Neuronal stem cell (in vitro differentiated cells): ENCODE measurements around the gene TMCO4. TPM values are rescaled to one million over a fixed set of nuclear protein-coding genes. Genes with fewer than 3 reads are reported as not detected.
"Not testable (repeated sequence)": the region's sequence is repeated elsewhere in the genome, so short reads cannot be mapped to it uniquely, and the experiment has no call there.

Experiments
- DNase-seq: peaks from one replicate; pipeline ENCODE4 v3.0.0-alpha.2; 2013; ENCODE audit warnings: low spot score
- H2AFZ ChIP-seq: one replicate; pipeline ENCODE4 v1.6.1; 2013; ENCODE audit warnings: mild to moderate bottlenecking, low read length, inconsistent platforms
- H2AK5ac ChIP-seq: 2 replicates; pipeline ENCODE4 v1.6.1; 2013; ENCODE audit warnings: low read depth, mild to moderate bottlenecking, inconsistent platforms, low read length, moderate library complexity, mixed read lengths
- H2BK120ac ChIP-seq: 2 replicates; pipeline ENCODE4 v1.6.1; 2013; ENCODE audit warnings: low read depth, mild to moderate bottlenecking, inconsistent platforms, low read length, moderate library complexity, mixed read lengths
- H2BK12ac ChIP-seq: one replicate; pipeline ENCODE4 v1.6.1; 2013; ENCODE audit warnings: low read length, inconsistent platforms
- H2BK15ac ChIP-seq: 2 replicates; pipeline ENCODE4 v1.6.1; 2013; ENCODE audit warnings: mild to moderate bottlenecking, low read length, inconsistent platforms, mixed read lengths
- H2BK5ac ChIP-seq: one replicate; pipeline ENCODE4 v1.6.1; 2013; ENCODE audit warnings: inconsistent platforms, mild to moderate bottlenecking, low read length, moderate library complexity
- H3K14ac ChIP-seq: one replicate; pipeline ENCODE4 v1.6.1; 2013; ENCODE audit warnings: low read length, inconsistent platforms
- H3K18ac ChIP-seq: 2 replicates; pipeline ENCODE4 v1.6.1; 2013; ENCODE audit warnings: low read length, inconsistent platforms
- H3K23ac ChIP-seq: 2 replicates; pipeline ENCODE4 v1.6.1; 2013; ENCODE audit warnings: low read depth, mild to moderate bottlenecking, mixed read lengths, low read length, inconsistent platforms; ENCODE audit not compliant: poor library complexity
- H3K27ac ChIP-seq: replicated peaks from 3 replicates; pipeline ENCODE4 v1.5.1; 2013; ENCODE audit warnings: low read length, inconsistent platforms
- H3K27me3 ChIP-seq, 3 experiments: 2 replicates each; pipeline ENCODE4 v1.6.1; 2013; ENCODE audit warnings: low read length in 3 of 3, mild to moderate bottlenecking in 2 of 3, inconsistent platforms in 1 of 3, low read depth in 1 of 3, mixed read lengths in 1 of 3, moderate library complexity in 1 of 3; ENCODE audit not compliant: control insufficient read depth in 3 of 3, insufficient read depth in 3 of 3
- H3K36me3 ChIP-seq, 2 donors: replicated peaks in 1 of 2; 2 replicates each; pipeline ENCODE4 v1.6.1; 2013; ENCODE audit warnings: low read length in 2 of 2; ENCODE audit not compliant: control insufficient read depth in 2 of 2, insufficient read depth in 2 of 2
- H3K4ac ChIP-seq: 2 replicates; pipeline ENCODE4 v1.6.1; 2013; ENCODE audit warnings: inconsistent platforms, mild to moderate bottlenecking, low read length, moderate library complexity
- H3K4me1 ChIP-seq, 2 donors: 1 replicate in 1 of 2; 2 replicates in 1 of 2; pipeline ENCODE4 v1.6.1; 2013; ENCODE audit warnings: low read length in 2 of 2, low read depth in 1 of 2; ENCODE audit not compliant: control insufficient read depth in 2 of 2, insufficient read depth in 1 of 2
- H3K4me2 ChIP-seq: one replicate; pipeline ENCODE4 v1.6.1; 2013; ENCODE audit warnings: mild to moderate bottlenecking, low read length, inconsistent platforms; ENCODE audit not compliant: insufficient read depth, poor library complexity, severe bottlenecking
- H3K4me3 ChIP-seq, 2 donors: 2 replicates each; pipeline ENCODE4 v1.5.1; 2013; ENCODE audit warnings: low read length in 2 of 2, mild to moderate bottlenecking in 2 of 2, inconsistent platforms in 1 of 2, moderate library complexity in 1 of 2
- H3K79me1 ChIP-seq: one replicate; pipeline ENCODE4 v1.6.1; 2013; ENCODE audit warnings: low read depth, mild to moderate bottlenecking, inconsistent platforms, low read length, moderate library complexity
- H3K9ac ChIP-seq: one replicate; pipeline ENCODE4 v1.6.1; 2013; ENCODE audit warnings: mild to moderate bottlenecking, low read depth, low read length, inconsistent platforms; ENCODE audit not compliant: poor library complexity
- H3K9me3 ChIP-seq, 2 donors: replicated peaks in 1 of 2; 2 replicates each; pipeline versions ENCODE3 to v1.6.1; 2013; ENCODE audit warnings: low read length in 2 of 2, mild to moderate bottlenecking in 2 of 2, inconsistent platforms in 1 of 2, low read depth in 1 of 2, mixed read lengths in 1 of 2, moderate library complexity in 1 of 2; ENCODE audit not compliant: control insufficient read depth in 2 of 2, insufficient read depth in 1 of 2
- H4K8ac ChIP-seq: one replicate; pipeline ENCODE4 v1.6.1; 2013; ENCODE audit warnings: low read depth, mild to moderate bottlenecking, inconsistent platforms, low read length, moderate library complexity
- H4K91ac ChIP-seq: one replicate; pipeline ENCODE4 v1.6.1; 2013; ENCODE audit warnings: low read length, low read depth, mild to moderate bottlenecking, inconsistent platforms; ENCODE audit not compliant: poor library complexity
- WGBS, 2 donors: extraction: QIAGEN DNeasy Blood & Tissue Kit; methylation state at CpG; one replicate each; pipeline ENCODE4 v1.1.7; 2013; ENCODE audit warnings: missing lambda C conversion rate in 2 of 2, mixed read lengths in 1 of 2; ENCODE audit not compliant: insufficient read length in 2 of 2, insufficient replicate concordance in 1 of 2; ENCODE audit errors: extremely low coverage in 2 of 2; 5-methylcytosine and 5-hydroxymethylcytosine counted together
- polyA plus RNA-seq, 2 experiments: library from polyadenylated mRNA; stranded (reverse); fragments of 200-250 nt; gene quantifications; one replicate each; pipeline ENCODE4 v1.2.3, GENCODE V29; 2013

Gene TMCO4
- 0.38 TPM for polyA plus RNA-seq (2013, experiment 1 of 2)
- polyA plus RNA-seq (2013, experiment 2 of 2): 0.35 TPM

- no peaks in the 10 kb centered on the region for H3K9me3 ChIP-seq
- no peak within 1 kb of the TSS for H2BK12ac ChIP-seq
- peak within 1 kb of the TSS; percentile 83 for H2BK15ac ChIP-seq
- H2BK5ac ChIP-seq: no peak within 1 kb of the TSS
- peak within 1 kb of the TSS; percentile 51 for H3K14ac ChIP-seq
- peaks cover 0 to 2% of the 10 kb centered on the region in 2 donors for H3K4me1 ChIP-seq
- H3K27me3 ChIP-seq: peaks cover 0 to 64% (median 28%) of the 10 kb centered on the region in 3 experiments
- H4K8ac ChIP-seq: peak within 1 kb of the TSS; percentile 23
- DNase-seq: no peak
- no CpG with 5 or more reads among the region's 70 CpGs for WGBS, 2 donors
- H3K23ac ChIP-seq: peak within 1 kb of the TSS; percentile 34
- H4K91ac ChIP-seq: no peak within 1 kb of the TSS
- H3K36me3 ChIP-seq: no peaks in the 10 kb centered on the region
- H3K4me2 ChIP-seq: peak within 1 kb of the TSS; percentile 89
- no peak within 1 kb of the TSS for H3K4ac ChIP-seq
- H3K4me3 ChIP-seq: peak within 1 kb of the TSS; percentile 28 to 76
- no peaks in the 10 kb centered on the region for H3K79me1 ChIP-seq
- peak within 1 kb of the TSS; percentile 90 for H3K18ac ChIP-seq
- H3K9ac ChIP-seq: peak within 1 kb of the TSS; percentile 89
- no peak within 1 kb of the TSS for H3K27ac ChIP-seq
- no peak within 1 kb of the TSS for H2BK120ac ChIP-seq
- peak within 1 kb of the TSS; percentile 88 for H2AFZ ChIP-seq
- H2AK5ac ChIP-seq: peak within 1 kb of the TSS; percentile 77
These were observed at the start of gene TMCO4 for GRCh38 chr1:19799230-19800075. TMCO4 (minus strand) TSS chr1:19799916; CDS start chr1:19780758, 19,158 bp downstream.

- H3K79me1 ChIP-seq, H2BK5ac ChIP-seq, H2BK12ac ChIP-seq, H4K91ac ChIP-seq, H3K36me3 ChIP-seq, H3K9ac ChIP-seq, H3K4ac ChIP-seq, H3K18ac ChIP-seq, H3K4me2 ChIP-seq, H2AK5ac ChIP-seq, H4K8ac ChIP-seq, H2AFZ ChIP-seq, H3K4me1 ChIP-seq, H3K4me3 ChIP-seq, H2BK120ac ChIP-seq, H2BK15ac ChIP-seq, H3K23ac ChIP-seq, H3K14ac ChIP-seq, DNase-seq, H3K9me3 ChIP-seq, H3K27ac ChIP-seq: not testable (repeated sequence)
- H3K27me3 ChIP-seq: peaks cover 0 to 34% (median 0%) of the 10 kb centered on the region in 3 experiments
- WGBS, 2 donors: no CpG with 5 or more reads among the region's 3 CpGs
These were observed 49.6 kb upstream of the TMCO4 start for GRCh38 chr1:19849307-19849706.

GRCh38 chr1:19847334-19847733, 47.6 kb upstream of the TMCO4 start:
- H2AK5ac ChIP-seq, H3K4me1 ChIP-seq, H2AFZ ChIP-seq, H2BK120ac ChIP-seq, H2BK12ac ChIP-seq, H3K4ac ChIP-seq, H3K79me1 ChIP-seq, H3K9me3 ChIP-seq, H3K9ac ChIP-seq, H3K4me2 ChIP-seq, H3K27ac ChIP-seq, H3K18ac ChIP-seq, H2BK15ac ChIP-seq, H3K14ac ChIP-seq, H4K8ac ChIP-seq, DNase-seq, H3K23ac ChIP-seq, H2BK5ac ChIP-seq, H4K91ac ChIP-seq, H3K36me3 ChIP-seq, H3K4me3 ChIP-seq: not testable (repeated sequence)
- H3K27me3 ChIP-seq: peaks cover 0 to 34% (median 0%) of the 10 kb centered on the region in 3 experiments
- WGBS, 2 donors: no CpG with 5 or more reads among the region's 9 CpGs

GRCh38 chr1:19846338-19846737, 46.6 kb upstream of the TMCO4 start:
- Histone ChIP-seq H3K9me3 (no peaks in the 10 kb centered on the region), H3K27ac (no peak overlapping the region), H2BK12ac (no peak overlapping the region), H3K79me1 (no peaks in the 10 kb centered on the region), H3K9ac (no peak overlapping the region), H2BK15ac (no peak overlapping the region), H2BK120ac (no peak overlapping the region), H3K4me2 (no peak overlapping the region), H3K36me3 (no peaks in the 10 kb centered on the region), H3K4ac (no peak overlapping the region), H2AFZ (no peak overlapping the region), H3K14ac (no peak overlapping the region), H3K4me1 (no peaks in the 10 kb centered on the region), H2AK5ac (no peak overlapping the region), H3K27me3 (peaks cover 0 to 34% (median 0%) of the 10 kb centered on the region in 3 experiments), H3K23ac (no peak overlapping the region), H4K8ac (no peak overlapping the region), H2BK5ac (no peak overlapping the region), H4K91ac (no peak overlapping the region), H3K18ac (no peak overlapping the region), H3K4me3 (no peak overlapping the region)
- no peak for DNase-seq
- WGBS, 2 donors: no CpG with 5 or more reads among the region's 3 CpGs
